IMR-90 (cell line): ENCODE results near the gene GRID1. TPM values are rescaled to one million over a fixed set of nuclear protein-coding genes. Genes with fewer than 3 reads are reported as not detected.

Experiments used
- ATAC-seq: fragments of 200-7000 bp; cut with Tn5 transposase; 2 replicates; pipeline ENCODE4 v1.9.1; 2020; ENCODE audit warnings: low read depth, mild to moderate bottlenecking, moderate library complexity
- BruUV-seq: library from RNA; stranded (reverse); fragments of 400-500 nt; replicated peaks from 2 replicates; lab custom pipeline; 2021; lab: Mats Ljungman, UMichigan
- CTCF ChIA-PET: fragments of 300-600 bp; formaldehyde crosslinking; extraction: SDS; loops from one replicate; lab custom pipeline; 2021; ENCODE audit warnings: antibody characterized with exemption; lab: Yijun Ruan, JAX
- POLR2A ChIA-PET: fragments of 300-600 bp; sonication (Branson Sonifier 250); formaldehyde crosslinking; loops from one replicate; lab custom pipeline; 2022; ENCODE audit warnings: antibody characterized with exemption; ENCODE audit not compliant: unreplicated experiment; lab: Charles Lee
- DNase-seq: peaks from one replicate; pipeline ENCODE4 v3.0.0; 2013
- H2AFZ ChIP-seq: replicated peaks from 2 replicates; pipeline ENCODE3; 2013; ENCODE audit warnings: low read length, mild to moderate bottlenecking; ENCODE audit not compliant: poor library complexity
- H2AK5ac ChIP-seq: 2 replicates; pipeline ENCODE4 v1.6.1; 2013; ENCODE audit warnings: low read depth, low read length, inconsistent platforms
- H2AK9ac ChIP-seq: replicated peaks from 2 replicates; pipeline ENCODE3; 2013; ENCODE audit warnings: mild to moderate bottlenecking, low read depth, low read length, moderate library complexity; ENCODE audit not compliant: poor library complexity
- H2BK120ac ChIP-seq: 2 replicates; pipeline ENCODE4 v1.6.1; 2013; ENCODE audit warnings: low read depth, low read length, inconsistent platforms
- H2BK15ac ChIP-seq: 3 replicates; pipeline ENCODE4 v1.6.1; 2013; ENCODE audit warnings: low read depth, low read length, inconsistent platforms
- H2BK20ac ChIP-seq: 2 replicates; pipeline ENCODE4 v1.6.1; 2013; ENCODE audit warnings: low read depth, mild to moderate bottlenecking, inconsistent platforms, low read length, moderate library complexity
- H2BK5ac ChIP-seq: 2 replicates; pipeline ENCODE4 v1.6.1; 2013; ENCODE audit warnings: mild to moderate bottlenecking, low read depth, low read length, inconsistent platforms; ENCODE audit not compliant: poor library complexity, severe bottlenecking
- H3K14ac ChIP-seq: replicated peaks from 2 replicates; pipeline ENCODE4 v1.6.1; 2013; ENCODE audit warnings: low read depth, low read length, inconsistent platforms
- H3K18ac ChIP-seq: 2 replicates; pipeline ENCODE4 v1.6.1; 2013; ENCODE audit warnings: low read depth, low read length, control low read depth
- H3K23ac ChIP-seq: 2 replicates; pipeline ENCODE4 v1.6.1; 2013; ENCODE audit warnings: low read depth, low read length, inconsistent platforms
- H3K27ac ChIP-seq: 2 replicates; pipeline ENCODE4 v1.5.1; 2013; ENCODE audit warnings: mild to moderate bottlenecking, control low read depth, low read length; ENCODE audit not compliant: insufficient read depth
- H3K27me3 ChIP-seq: 2 replicates; pipeline ENCODE4 v1.6.1; 2013; ENCODE audit warnings: low read length; ENCODE audit not compliant: control insufficient read depth, insufficient read depth
- H3K36me3 ChIP-seq: 2 replicates; pipeline ENCODE4 v1.6.1; 2013; ENCODE audit warnings: low read length, mixed read lengths; ENCODE audit not compliant: control insufficient read depth, insufficient read depth
- H3K4ac ChIP-seq: 2 replicates; pipeline ENCODE4 v1.6.1; 2013; ENCODE audit warnings: low read depth, low read length, inconsistent platforms
- H3K4me1 ChIP-seq: 2 replicates; pipeline ENCODE4 v1.6.1; 2013; ENCODE audit warnings: low read length, mixed read lengths; ENCODE audit not compliant: control insufficient read depth, insufficient read depth
- H3K4me2 ChIP-seq: 2 replicates; pipeline ENCODE4 v1.6.1; 2013; ENCODE audit warnings: low read depth, mild to moderate bottlenecking, control low read depth, low read length, moderate library complexity
- H3K4me3 ChIP-seq: 2 replicates; pipeline ENCODE4 v1.5.1; 2013; ENCODE audit warnings: low read depth, mild to moderate bottlenecking, control low read depth, low read length, moderate library complexity; ENCODE audit not compliant: insufficient read depth
- H3K56ac ChIP-seq: 2 replicates; pipeline ENCODE4 v1.6.1; 2013; ENCODE audit warnings: low read length, inconsistent platforms; ENCODE audit not compliant: insufficient read depth; ENCODE audit errors: extremely low read depth
- H3K79me1 ChIP-seq, 2 experiments: 2 replicates each; pipeline ENCODE4 v1.6.1; 2013; ENCODE audit warnings: low read length in 2 of 2, inconsistent platforms in 1 of 2, low read depth in 1 of 2
- H3K9ac ChIP-seq: 2 replicates; pipeline ENCODE4 v1.6.1; 2013; ENCODE audit warnings: low read depth, low read length, control low read depth
- H3K9me1 ChIP-seq: 2 replicates; pipeline ENCODE4 v1.6.1; 2013; ENCODE audit warnings: low read length, inconsistent platforms; ENCODE audit not compliant: insufficient read depth
- H3K9me3 ChIP-seq: 2 replicates; pipeline ENCODE4 v1.6.1; 2013; ENCODE audit warnings: low read length; ENCODE audit not compliant: control insufficient read depth, insufficient read depth
- H4K20me1 ChIP-seq: 2 replicates; pipeline ENCODE4 v1.6.1; 2013; ENCODE audit warnings: low read length, inconsistent platforms; ENCODE audit not compliant: insufficient read depth
- H4K5ac ChIP-seq: 2 replicates; pipeline ENCODE4 v1.6.1; 2013; ENCODE audit warnings: mild to moderate bottlenecking, low read depth, low read length, control low read depth
- H4K8ac ChIP-seq, 2 experiments: 2 replicates each; pipeline ENCODE4 v1.6.1; 2013; ENCODE audit warnings: low read depth in 2 of 2, low read length in 2 of 2, control low read depth in 1 of 2, inconsistent platforms in 1 of 2
- H4K91ac ChIP-seq: 2 replicates; pipeline ENCODE4 v1.6.1; 2013; ENCODE audit warnings: low read depth, low read length, inconsistent platforms; ENCODE audit not compliant: insufficient read depth
- BHLHE40 ChIP-seq: fragments of 150-350 bp; IDR thresholded peaks from 2 replicates; pipeline ENCODE4 v1.6.1; 2016; ENCODE audit warnings: mild to moderate bottlenecking, low read depth, low read length
- CTCF ChIP-seq: conservative IDR thresholded peaks from 2 replicates; pipeline ENCODE4 v1.5.1; 2012; ENCODE audit warnings: mild to moderate bottlenecking, low read depth, low read length, improper control_type of control experiment
- MAZ ChIP-seq: IDR thresholded peaks from 2 replicates; pipeline ENCODE4 v1.6.1; 2012; ENCODE audit warnings: low read depth, mild to moderate bottlenecking, low read length, improper control_type of control experiment, moderate library complexity, borderline replicate concordance
- NFE2L2 ChIP-seq: fragments of 150-350 bp; IDR thresholded peaks from 2 replicates; pipeline ENCODE4 v1.6.1; 2016; ENCODE audit warnings: low read depth, mild to moderate bottlenecking, low read length
- POLR2A ChIP-seq: IDR thresholded peaks from 2 replicates; pipeline ENCODE4 v1.6.1; 2012; ENCODE audit warnings: mild to moderate bottlenecking, low read depth, low read length
- RAD21 ChIP-seq: IDR thresholded peaks from 2 replicates; pipeline ENCODE4 v1.6.1; 2012; ENCODE audit warnings: low read length, improper control_type of control experiment
- RFX5 ChIP-seq: IDR thresholded peaks from 2 replicates; pipeline ENCODE4 v1.8.0; 2012; ENCODE audit warnings: low read depth, mild to moderate bottlenecking, low read length, moderate library complexity
- SMC3 ChIP-seq: fragments of 150-350 bp; IDR thresholded peaks from 2 replicates; pipeline ENCODE4 v1.6.1; 2016; ENCODE audit warnings: low read depth, mild to moderate bottlenecking, antibody characterized with exemption, low read length, moderate library complexity
- dilution Hi-C: fragments of 300-500 bp; cut with HindIII; formaldehyde crosslinking; loops from one replicate; pipeline ENCODE4 v1.14.3; 2018; ENCODE audit warnings: low sequenced_read_pairs; ENCODE audit not compliant: unreplicated experiment
- in situ Hi-C: fragments of 300-500 bp; cut with MboI; formaldehyde crosslinking; loops from 3 replicates; pipeline ENCODE4 v1.14.3; 2019; ENCODE audit warnings: low sequenced_read_pairs, inconsistent platforms, mixed read lengths
- intact Hi-C: fragments of 100-400 bp; cut with micrococcal nuclease; formaldehyde crosslinking; loops from 2 replicates; pipeline ENCODE4 v1.10.0; 2022
- polyA plus RNA-seq, 3 experiments: library from polyadenylated mRNA; depleted of rRNA; stranded (reverse); fragments of >200 nt; gene quantifications; 2 replicates each; pipeline ENCODE4 v1.2.3, GENCODE V29; 2012; ENCODE audit warnings: low replicate concordance in 1 of 3
- total RNA-seq: library from RNA; depleted of rRNA; stranded (reverse); fragments of >200 nt; gene quantifications from 2 replicates; pipeline ENCODE4 v1.2.3, GENCODE V29; 2012

GRID1 gene
- total and polyA plus RNA-seq, 2 of the 4 experiments (the other 2 are of a cell fraction), result not detected

GRCh38 chr10:86315549-86315942 lies 51.0 kb downstream of the GRID1 start:
- Histone ChIP-seq H2AK5ac (no peak overlapping the region), H3K4me3 (no peak overlapping the region), H4K91ac (no peak overlapping the region), H2AK9ac (no peak overlapping the region), H3K4ac (no peak overlapping the region), H3K36me3 (no peaks in the 10 kb centered on the region), H3K9ac (no peak overlapping the region), H3K27me3 (no peaks in the 10 kb centered on the region), H2BK120ac (no peak overlapping the region), H3K4me2 (no peak overlapping the region), H2AFZ (no peak overlapping the region), H2BK15ac (no peak overlapping the region), H3K9me3 (no peaks in the 10 kb centered on the region), H3K9me1 (no peaks in the 10 kb centered on the region), H3K79me1 (no peaks in the 10 kb centered on the region), H4K5ac (no peak overlapping the region), H3K18ac (no peak overlapping the region), H2BK5ac (no peak overlapping the region), H2BK20ac (no peak overlapping the region), H3K23ac (no peak overlapping the region), H3K14ac (no peak overlapping the region), H4K20me1 (no peaks in the 10 kb centered on the region), H4K8ac (no peak overlapping the region), H3K56ac (no peak overlapping the region), H3K27ac (no peak overlapping the region), H3K4me1 (no peaks in the 10 kb centered on the region)
- intact Hi-C loops, result no loop called here
- dilution Hi-C loops, result no loop called here
- ChIA-PET CTCF (no interaction called here), POLR2A (no interaction called here)
- BruUV-seq, result no TSS peak
- in situ Hi-C loops, result no loop called here
- no peak for ATAC-seq
- no peak for DNase-seq
- TF ChIP-seq SMC3 (no peak), MAZ (no peak), RAD21 (no peak), BHLHE40 (no peak), RFX5 (no peak), NFE2L2 (no peak), POLR2A (no peak), CTCF (no peak)
